ENCODE measurements around the gene ATIC. TPM values are rescaled to one million over a fixed set of nuclear protein-coding genes. Genes with fewer than 3 reads are reported as not detected.

Gene ATIC
- total RNA-seq, 1 experiment from 2014 or later: 295 TPM

- Histone ChIP-seq H4K20me1 (ENCODE audit: control insufficient read depth, insufficient read depth, insufficient read length) (no peaks in the 10 kb centered on the region), H4K5ac (ENCODE audit: insufficient read length, low read depth, low read length) (no peak overlapping the region), H2BK5ac (ENCODE audit: insufficient read length, low read length) (no peak overlapping the region), H3K14ac (ENCODE audit: insufficient read depth, low read length) (no peak overlapping the region), H3K56ac (ENCODE audit: insufficient read length, low read depth, low read length) (no peak overlapping the region), H2BK20ac (ENCODE audit: low read depth, low read length, poor library complexity, severe bottlenecking) (no peak overlapping the region), H3K4ac (ENCODE audit: low read depth, low read length) (no peak overlapping the region), H3K9ac (ENCODE audit: extremely low read depth, insufficient read length, low read length) (no peak overlapping the region), H4K8ac (replicated peaks; ENCODE audit: insufficient read length, low read depth, low read length) (no peak overlapping the region), H3K23ac (ENCODE audit: insufficient read length, low read depth, low read length) (no peak overlapping the region), H3K4me2 (ENCODE audit: insufficient read depth, insufficient read length, low read length) (no peak overlapping the region), H3K27me3 (ENCODE audit: insufficient read depth, low read length) (no peaks in the 10 kb centered on the region), H2AFZ (ENCODE audit: low read length) (no peak overlapping the region), H3K27ac (ENCODE audit: insufficient read length, low read depth, low read length) (no peak overlapping the region), H3K23me2 (ENCODE audit: insufficient read length, low read depth, low read length, poor library complexity, severe bottlenecking) (no peaks in the 10 kb centered on the region), H2AK5ac (ENCODE audit: insufficient read length, low read length) (no peak overlapping the region), H3K79me1 (ENCODE audit: insufficient read depth, low read depth, low read length, poor library complexity, severe bottlenecking) (no peaks in the 10 kb centered on the region), H2BK12ac (ENCODE audit: insufficient read length, low read depth, low read length) (no peak overlapping the region), H2BK15ac (ENCODE audit: low read depth, low read length) (no peak overlapping the region), H3T11ph (ENCODE audit: low read length) (no peak overlapping the region), H3K18ac (ENCODE audit: insufficient read length, low read depth, low read length) (no peak overlapping the region), H4K91ac (ENCODE audit: insufficient read length, low read depth, low read length) (no peak overlapping the region), H2BK120ac (ENCODE audit: low read depth, low read length, poor library complexity, severe bottlenecking) (no peak overlapping the region), H3K79me2 (ENCODE audit: insufficient read depth, low read length) (no peaks in the 10 kb centered on the region), H3K4me1 (ENCODE audit: insufficient read depth, low read length) (no peaks in the 10 kb centered on the region), H3K9me3 (ENCODE audit: control insufficient read depth, low read depth, low read length) (no peaks in the 10 kb centered on the region)
- TF ChIP-seq CTCF (conservative IDR thresholded peaks at IDR 0.05): no peak
- no peak for DNase-seq
- H3K4me1 Mint-ChIP-seq: no peaks in the 10 kb centered on the region
- H3K36me3 Mint-ChIP-seq (ENCODE audit: insufficient read depth in 1 of 3, low read depth in 3 of 3): peaks cover 15 to 55% (median 37%) of the 10 kb centered on the region in 3 experiments
- no peaks in the 10 kb centered on the region for H3K9me3 Mint-ChIP-seq
- no peaks in the 10 kb centered on the region for H3K27me3 Mint-ChIP-seq (ENCODE audit: low read depth)
- WGBS (ENCODE audit: extremely low coverage, insufficient read length, low lambda C conversion rate): no CpG with 5 or more reads among the region's 4 CpGs
- no peak overlapping the region for H3K4me3 Mint-ChIP-seq
- H3K27ac Mint-ChIP-seq: no peak overlapping the region
Measured at GRCh38 chr2:215366440-215367032, 54.7 kb downstream of the ATIC start.

Measured in H9 (cell line).